ENCODE data around the gene OPN3.

The OPN3 gene

DNA sequence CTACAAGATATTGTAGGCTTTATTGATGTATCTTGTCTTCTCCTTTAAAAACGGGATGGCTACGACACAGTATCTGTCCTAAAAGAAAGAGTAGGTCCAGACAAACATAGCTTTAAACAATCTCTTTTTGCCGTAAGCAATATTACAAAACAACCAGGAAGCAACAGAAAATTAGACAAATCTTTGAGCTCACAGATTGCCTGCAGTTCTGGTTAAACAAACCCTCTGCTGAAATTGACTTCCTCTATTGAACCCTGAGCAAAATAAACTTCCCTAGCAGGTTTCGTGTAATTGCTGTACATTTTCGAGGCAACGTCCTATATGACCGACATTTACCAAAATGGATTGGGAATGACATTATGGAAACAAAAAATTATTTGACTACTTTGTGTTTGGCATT, 50.6 kb downstream of the OPN3 start:
- H3K27ac ChIP-seq (ENCODE audit: low read depth, low read length): no peak overlapping the region
- no peak overlapping the region for H3K9ac ChIP-seq (ENCODE audit: low read depth, low read length)

DNA sequence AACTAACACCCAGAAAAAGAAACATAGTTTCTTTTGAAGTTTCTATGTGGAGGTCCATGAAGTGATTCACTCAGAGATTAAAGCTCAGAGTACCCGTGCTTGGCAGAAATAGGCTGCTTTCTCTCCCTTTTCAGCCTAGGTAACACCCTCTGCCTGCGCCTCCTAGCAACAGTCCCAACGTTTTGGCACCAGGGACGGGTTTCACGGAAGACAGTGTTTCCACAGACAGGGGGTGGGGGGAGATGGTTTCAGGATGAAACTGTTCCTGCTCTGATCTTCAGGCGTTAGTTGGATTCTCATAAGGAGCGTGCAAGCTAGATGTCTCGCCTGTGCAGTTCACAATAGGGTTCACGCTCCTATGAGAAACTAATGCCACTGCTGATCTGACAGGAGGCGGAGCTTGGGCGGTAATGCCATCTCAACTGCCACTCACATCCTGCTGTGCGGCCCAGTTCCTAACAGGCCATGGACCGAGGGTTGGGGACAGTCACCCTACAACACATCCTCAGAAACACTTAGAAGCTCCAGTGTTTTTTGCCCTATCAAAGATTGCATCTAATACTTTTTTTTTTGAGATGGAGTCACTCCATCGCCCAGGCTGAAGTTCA, 53.2 kb downstream of the OPN3 start:
- H3K9me3 ChIP-seq (ENCODE audit: control insufficient read depth, insufficient read depth, low read length): no peaks in the 10 kb centered on the region
- no peak overlapping the region for H3K27ac ChIP-seq (ENCODE audit: low read depth, low read length)
- H3K36me3 ChIP-seq (ENCODE audit: control insufficient read depth, insufficient read depth, low read length): no peaks in the 10 kb centered on the region
- H3K27me3 ChIP-seq (ENCODE audit: control insufficient read depth, insufficient read depth, low read length): no peaks in the 10 kb centered on the region
- no peak overlapping the region for H3K9ac ChIP-seq (ENCODE audit: low read depth, low read length)
- H3K4me1 ChIP-seq (ENCODE audit: control insufficient read depth, insufficient read depth, low read length): no peaks in the 10 kb centered on the region
- H3K4me3 ChIP-seq (ENCODE audit: low read depth, low read length): no peak overlapping the region

More for the DNA sequence above, 50.6 kb downstream of the OPN3 start:
- Histone ChIP-seq H3K36me3 (ENCODE audit: control insufficient read depth, insufficient read depth, low read length) (no peaks in the 10 kb centered on the region), H3K27me3 (ENCODE audit: control insufficient read depth, insufficient read depth, low read length) (no peaks in the 10 kb centered on the region), H3K4me1 (ENCODE audit: control insufficient read depth, insufficient read depth, low read length) (no peaks in the 10 kb centered on the region), H3K9me3 (ENCODE audit: control insufficient read depth, insufficient read depth, low read length) (no peaks in the 10 kb centered on the region), H3K4me3 (ENCODE audit: low read depth, low read length) (no peak overlapping the region)

DNA sequence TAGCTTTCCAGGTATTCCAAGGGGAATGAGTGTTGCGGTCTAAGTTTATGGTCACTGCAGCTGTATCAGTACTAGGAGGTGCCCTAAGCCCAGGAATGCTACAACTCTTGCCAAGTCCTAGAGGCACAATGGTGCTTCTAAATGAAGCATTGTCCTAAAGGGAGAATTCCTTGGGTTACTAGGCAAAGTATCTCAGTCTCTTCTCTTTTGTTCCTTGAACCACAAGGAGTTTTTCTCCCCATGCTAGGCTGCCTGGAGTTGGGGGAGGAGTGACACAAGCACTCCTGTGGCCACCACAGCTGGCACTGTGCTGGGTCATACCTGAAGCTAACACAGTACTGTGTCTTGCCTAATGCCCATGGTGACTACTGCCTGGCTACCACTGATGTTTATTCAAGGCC, 57.2 kb downstream of the OPN3 start:
- Histone ChIP-seq H3K4me1 (ENCODE audit: control insufficient read depth, insufficient read depth, low read length) (no peaks in the 10 kb centered on the region), H3K4me3 (ENCODE audit: low read depth, low read length) (no peak overlapping the region), H3K27me3 (ENCODE audit: control insufficient read depth, insufficient read depth, low read length) (no peaks in the 10 kb centered on the region), H3K9ac (ENCODE audit: low read depth, low read length) (no peak overlapping the region), H3K27ac (ENCODE audit: low read depth, low read length) (no peak overlapping the region), H3K36me3 (ENCODE audit: control insufficient read depth, insufficient read depth, low read length) (no peaks in the 10 kb centered on the region), H3K9me3 (ENCODE audit: control insufficient read depth, insufficient read depth, low read length) (no peaks in the 10 kb centered on the region)

DNA sequence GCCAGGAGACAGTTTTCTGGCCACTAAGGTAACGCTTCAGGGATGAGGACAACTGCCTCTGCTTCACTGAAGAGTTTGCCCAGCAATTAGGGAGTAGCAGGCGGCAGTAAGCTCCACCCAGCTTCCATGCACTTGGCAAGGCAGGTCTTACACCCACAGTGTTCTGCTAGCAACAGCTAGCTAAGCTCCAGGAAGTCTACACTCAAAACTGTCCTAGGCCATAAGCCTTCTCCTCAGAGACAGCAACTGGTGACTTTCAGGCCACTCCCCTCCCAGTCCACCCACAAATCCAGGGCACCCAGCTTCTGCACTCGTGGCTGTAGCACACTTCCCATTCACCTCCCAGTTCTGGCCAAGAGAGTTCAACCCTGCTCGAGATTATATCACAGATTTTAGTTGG, 60.7 kb downstream of the OPN3 start:
- no peak overlapping the region for H3K27ac ChIP-seq (ENCODE audit: low read depth, low read length)
- no peak overlapping the region for H3K9ac ChIP-seq (ENCODE audit: low read depth, low read length)
- no peaks in the 10 kb centered on the region for H3K27me3 ChIP-seq (ENCODE audit: control insufficient read depth, insufficient read depth, low read length)
- no peak overlapping the region for H3K4me3 ChIP-seq (ENCODE audit: low read depth, low read length)
- no peaks in the 10 kb centered on the region for H3K4me1 ChIP-seq (ENCODE audit: control insufficient read depth, insufficient read depth, low read length)
- no peaks in the 10 kb centered on the region for H3K36me3 ChIP-seq (ENCODE audit: control insufficient read depth, insufficient read depth, low read length)
- no peaks in the 10 kb centered on the region for H3K9me3 ChIP-seq (ENCODE audit: control insufficient read depth, insufficient read depth, low read length)

DNA sequence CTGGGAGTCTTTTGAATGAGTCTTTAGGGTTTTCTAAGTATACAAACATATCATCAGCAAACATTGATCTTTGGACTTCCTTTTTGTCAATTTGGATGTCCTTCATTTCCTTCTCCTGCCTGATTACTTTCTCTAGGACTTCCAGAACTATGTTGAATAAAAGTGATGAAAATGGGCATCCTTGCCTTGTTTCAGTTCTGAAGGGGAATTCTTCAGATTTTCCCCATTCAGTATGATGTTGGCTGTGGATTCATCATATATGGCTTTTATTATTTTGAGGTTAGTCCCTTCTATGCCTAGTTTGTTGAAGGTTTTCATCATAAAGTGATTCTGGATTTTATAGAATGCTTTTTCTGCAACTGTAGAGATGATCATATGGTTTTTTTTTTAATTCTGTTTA, 66.0 kb downstream of the OPN3 start:
- no peaks in the 10 kb centered on the region for H3K9me3 ChIP-seq (ENCODE audit: control insufficient read depth, insufficient read depth, low read length)
- no peak overlapping the region for H3K4me3 ChIP-seq (ENCODE audit: low read depth, low read length)
- no peak overlapping the region for H3K27ac ChIP-seq (ENCODE audit: low read depth, low read length)
- H3K36me3 ChIP-seq (ENCODE audit: control insufficient read depth, insufficient read depth, low read length): no peaks in the 10 kb centered on the region
- no peak overlapping the region for H3K9ac ChIP-seq (ENCODE audit: low read depth, low read length)
- no peaks in the 10 kb centered on the region for H3K27me3 ChIP-seq (ENCODE audit: control insufficient read depth, insufficient read depth, low read length)
- no peaks in the 10 kb centered on the region for H3K4me1 ChIP-seq (ENCODE audit: control insufficient read depth, insufficient read depth, low read length)

DNA sequence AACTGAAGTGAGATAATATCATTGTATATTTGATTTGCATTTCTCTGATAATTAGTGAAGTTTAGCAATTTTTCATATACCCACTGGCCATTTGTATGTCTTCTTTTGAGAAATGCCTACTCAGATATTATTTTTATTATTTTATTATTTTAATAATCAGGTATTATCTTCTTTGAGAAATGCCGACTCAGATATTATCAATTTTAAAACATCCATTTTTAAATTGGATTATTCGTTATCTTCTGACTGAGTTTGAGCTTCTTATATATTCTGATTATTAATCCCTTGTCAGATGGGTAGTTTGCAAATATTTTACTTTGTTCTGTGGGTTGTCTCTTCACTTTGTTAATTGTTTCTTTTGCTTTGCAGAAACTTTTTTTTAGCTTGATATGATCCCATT, 70.3 kb downstream of the OPN3 start:
- no peaks in the 10 kb centered on the region for H3K4me1 ChIP-seq (ENCODE audit: control insufficient read depth, insufficient read depth, low read length)
- H3K9ac ChIP-seq (ENCODE audit: low read depth, low read length): no peak overlapping the region
- H3K27me3 ChIP-seq (ENCODE audit: control insufficient read depth, insufficient read depth, low read length): no peaks in the 10 kb centered on the region
- no peaks in the 10 kb centered on the region for H3K9me3 ChIP-seq (ENCODE audit: control insufficient read depth, insufficient read depth, low read length)
- no peaks in the 10 kb centered on the region for H3K36me3 ChIP-seq (ENCODE audit: control insufficient read depth, insufficient read depth, low read length)
- no peak overlapping the region for H3K4me3 ChIP-seq (ENCODE audit: low read depth, low read length)
- no peak overlapping the region for H3K27ac ChIP-seq (ENCODE audit: low read depth, low read length)

DNA sequence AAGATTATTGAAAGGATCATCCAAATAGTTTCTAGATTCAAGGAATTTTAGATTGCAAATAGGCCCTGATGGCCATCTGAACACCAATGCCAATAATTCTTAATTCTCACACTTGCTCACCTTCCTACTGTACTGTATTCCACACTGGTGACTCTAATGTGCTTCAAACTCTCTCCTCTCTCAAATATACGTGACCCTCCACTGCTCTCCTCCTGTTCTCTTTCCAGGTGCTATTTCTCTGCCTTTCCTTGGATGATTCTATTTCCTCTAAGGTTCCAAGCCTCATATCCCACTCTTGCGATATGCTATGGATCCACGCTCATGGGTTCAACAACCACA, 79.4 kb downstream of the OPN3 start:
- no peak overlapping the region for H3K9ac ChIP-seq (ENCODE audit: low read depth, low read length)

DNA sequence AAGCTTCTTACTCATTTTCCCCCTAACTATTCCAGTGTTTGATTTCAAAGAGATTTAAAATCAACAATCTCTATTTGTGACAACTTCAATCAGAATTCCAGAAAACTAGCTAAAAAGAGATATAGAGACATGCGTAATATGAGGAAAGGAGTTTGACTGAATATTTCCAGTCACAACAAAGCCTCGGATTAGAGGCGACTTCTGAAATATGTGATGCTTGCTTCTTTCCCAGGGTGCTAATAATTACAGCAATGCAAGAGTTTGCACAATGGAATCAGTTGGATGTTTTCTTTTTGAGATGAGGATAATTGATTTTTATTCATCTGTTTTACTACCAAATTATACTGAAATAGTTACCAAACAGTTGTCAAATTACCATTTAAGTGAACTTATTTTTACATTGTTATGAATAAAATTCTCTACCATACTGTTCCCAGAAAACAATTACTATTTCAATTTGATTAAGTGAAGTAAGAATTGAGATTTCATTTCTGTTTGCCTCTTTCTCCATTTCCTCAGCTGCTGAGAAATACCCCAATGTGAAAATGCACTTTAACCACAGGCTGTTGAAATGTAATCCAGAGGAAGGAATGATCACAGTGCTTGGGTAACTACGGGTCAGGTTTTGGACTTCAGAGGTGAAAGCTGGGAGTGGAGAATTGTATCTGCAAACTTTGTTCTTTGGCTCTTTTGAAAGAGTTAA, 79.9 kb downstream of the OPN3 start:
- Histone ChIP-seq H3K9ac (ENCODE audit: low read depth, low read length) (no peak overlapping the region), H3K9me3 (ENCODE audit: control insufficient read depth, insufficient read depth, low read length) (no peaks in the 10 kb centered on the region), H3K27ac (ENCODE audit: low read depth, low read length) (no peak overlapping the region), H3K4me1 (ENCODE audit: control insufficient read depth, insufficient read depth, low read length) (no peaks in the 10 kb centered on the region), H3K36me3 (ENCODE audit: control insufficient read depth, insufficient read depth, low read length) (no peaks in the 10 kb centered on the region), H3K27me3 (ENCODE audit: control insufficient read depth, insufficient read depth, low read length) (no peaks in the 10 kb centered on the region), H3K4me3 (ENCODE audit: low read depth, low read length) (no peak overlapping the region)

More for the DNA sequence above, 79.4 kb downstream of the OPN3 start:
- no peak overlapping the region for H3K4me3 ChIP-seq (ENCODE audit: low read depth, low read length)
- H3K4me1 ChIP-seq (ENCODE audit: control insufficient read depth, insufficient read depth, low read length): no peaks in the 10 kb centered on the region
- no peaks in the 10 kb centered on the region for H3K36me3 ChIP-seq (ENCODE audit: control insufficient read depth, insufficient read depth, low read length)
- no peak overlapping the region for H3K27ac ChIP-seq (ENCODE audit: low read depth, low read length)
- no peaks in the 10 kb centered on the region for H3K27me3 ChIP-seq (ENCODE audit: control insufficient read depth, insufficient read depth, low read length)
- no peaks in the 10 kb centered on the region for H3K9me3 ChIP-seq (ENCODE audit: control insufficient read depth, insufficient read depth, low read length)

DNA sequence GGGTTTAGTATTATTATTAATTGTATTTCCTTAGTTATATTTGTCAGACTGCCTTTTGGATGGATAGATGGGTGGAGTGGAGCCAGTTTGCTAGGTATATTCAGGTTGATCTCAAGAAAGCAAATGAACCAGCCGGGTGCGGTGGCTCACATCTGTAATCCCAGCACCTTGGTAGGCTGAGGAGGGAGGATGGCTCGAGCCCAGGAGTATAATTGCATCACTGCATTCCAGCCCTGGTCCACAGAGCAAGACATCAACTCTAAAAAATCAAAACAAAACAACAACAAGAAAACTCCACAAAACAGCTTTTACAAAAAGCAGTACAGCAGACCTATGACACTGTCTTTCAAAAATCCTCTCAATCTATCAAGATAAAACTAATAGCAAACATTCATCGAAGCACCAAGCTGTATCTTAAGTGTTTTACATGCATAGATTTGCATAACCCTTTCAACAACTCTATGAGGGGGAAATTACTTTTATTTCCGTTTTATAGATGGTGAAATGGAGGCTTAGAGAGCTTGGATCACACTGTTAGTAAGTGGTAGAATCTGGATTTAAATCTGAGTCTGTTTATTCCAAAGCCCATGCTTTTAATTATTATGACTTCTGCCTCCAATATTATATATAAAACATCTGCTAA, 82.5 kb downstream of the OPN3 start:
- H3K4me3 ChIP-seq (ENCODE audit: low read depth, low read length): no peak overlapping the region
- no peak overlapping the region for H3K27ac ChIP-seq (ENCODE audit: low read depth, low read length)
- H3K9ac ChIP-seq (ENCODE audit: low read depth, low read length): no peak overlapping the region

DNA sequence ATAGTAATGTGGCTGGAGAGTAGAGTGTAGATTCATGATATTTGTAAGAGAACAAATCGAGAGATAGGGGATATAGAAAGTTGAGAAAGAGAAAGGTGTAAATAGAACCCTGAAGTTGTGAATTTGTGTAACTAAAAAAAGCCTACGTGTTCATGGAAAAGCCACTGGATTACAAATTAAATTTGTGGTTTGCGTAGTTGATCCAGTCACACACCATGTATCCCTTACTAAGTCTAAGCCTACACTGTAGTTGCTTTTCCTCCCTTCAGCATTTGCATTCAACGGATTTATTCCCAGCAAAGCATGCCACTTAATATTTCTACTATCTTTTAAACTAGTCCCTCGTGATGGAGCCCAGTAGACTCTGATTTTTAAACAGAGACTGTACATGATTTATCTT, 83.1 kb downstream of the OPN3 start:
- no peak overlapping the region for H3K4me3 ChIP-seq (ENCODE audit: low read depth, low read length)
- no peaks in the 10 kb centered on the region for H3K9me3 ChIP-seq (ENCODE audit: control insufficient read depth, insufficient read depth, low read length)
- no peaks in the 10 kb centered on the region for H3K4me1 ChIP-seq (ENCODE audit: control insufficient read depth, insufficient read depth, low read length)
- H3K27ac ChIP-seq (ENCODE audit: low read depth, low read length): no peak overlapping the region
- H3K9ac ChIP-seq (ENCODE audit: low read depth, low read length): no peak overlapping the region
- no peaks in the 10 kb centered on the region for H3K36me3 ChIP-seq (ENCODE audit: control insufficient read depth, insufficient read depth, low read length)
- no peaks in the 10 kb centered on the region for H3K27me3 ChIP-seq (ENCODE audit: control insufficient read depth, insufficient read depth, low read length)

More for the DNA sequence above, 82.5 kb downstream of the OPN3 start:
- no peaks in the 10 kb centered on the region for H3K9me3 ChIP-seq (ENCODE audit: control insufficient read depth, insufficient read depth, low read length)
- H3K27me3 ChIP-seq (ENCODE audit: control insufficient read depth, insufficient read depth, low read length): no peaks in the 10 kb centered on the region
- H3K4me1 ChIP-seq (ENCODE audit: control insufficient read depth, insufficient read depth, low read length): no peaks in the 10 kb centered on the region
- H3K36me3 ChIP-seq (ENCODE audit: control insufficient read depth, insufficient read depth, low read length): no peaks in the 10 kb centered on the region

DNA sequence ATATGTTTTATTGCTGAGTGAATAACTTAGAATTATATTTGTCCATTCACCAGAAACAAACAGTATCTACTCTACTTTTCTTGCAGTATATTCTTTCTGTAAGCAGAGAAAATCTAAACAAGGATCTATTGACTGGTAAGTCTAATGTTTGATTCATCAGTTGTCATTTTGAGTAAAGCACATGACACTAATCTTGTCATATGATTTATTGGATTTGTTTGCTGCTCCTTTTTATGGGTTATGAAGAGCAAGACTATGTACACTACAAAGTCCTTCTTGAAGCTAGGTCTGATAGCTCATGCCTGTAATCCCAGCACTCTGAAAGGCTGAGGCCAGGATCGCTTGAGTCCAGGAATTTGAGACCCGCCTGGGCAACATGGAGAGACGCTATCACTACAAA, 84.6 kb downstream of the OPN3 start:
- Histone ChIP-seq H3K9me3 (ENCODE audit: control insufficient read depth, insufficient read depth, low read length) (no peaks in the 10 kb centered on the region), H3K4me3 (ENCODE audit: low read depth, low read length) (no peak overlapping the region), H3K27me3 (ENCODE audit: control insufficient read depth, insufficient read depth, low read length) (no peaks in the 10 kb centered on the region), H3K27ac (ENCODE audit: low read depth, low read length) (no peak overlapping the region), H3K36me3 (ENCODE audit: control insufficient read depth, insufficient read depth, low read length) (no peaks in the 10 kb centered on the region), H3K4me1 (ENCODE audit: control insufficient read depth, insufficient read depth, low read length) (no peaks in the 10 kb centered on the region), H3K9ac (ENCODE audit: low read depth, low read length) (no peak overlapping the region)
